GM10266 (cell line): ENCODE results near the gene C10orf67.
A peak's percentile ranks its signal among the peaks of the same experiment; 100 is the strongest.
"Not testable (repeated sequence)": the region's sequence is repeated elsewhere in the genome, so short reads cannot be mapped to it uniquely, and the experiment has no call there.

Source experiments
- DNase-seq: peaks from one replicate; pipeline ENCODE4 v3.0.0; 2012; ENCODE audit errors: extremely low spot score
- CTCF ChIP-seq: IDR thresholded peaks from 2 replicates; pipeline ENCODE4 v1.5.1; 2012; ENCODE audit warnings: mild to moderate bottlenecking, low read depth; ENCODE audit not compliant: control insufficient read depth, insufficient read depth; ENCODE audit errors: missing control alignments

C10orf67 gene

GRCh38 chr10:23368816-23369640 is 24.4 kb upstream of the C10orf67 start:
- DNase-seq = peak; percentile 21
- TF ChIP-seq CTCF = no peak

GRCh38 chr10:23367896-23368595 is 23.4 kb upstream of the C10orf67 start:
- TF ChIP-seq CTCF = no peak
- DNase-seq = no peak

- DNase-seq = not testable (repeated sequence)
Observed at GRCh38 chr10:23365417-23366030, 20.9 kb upstream of the C10orf67 start.

GRCh38 chr10:23364378-23364777 is 19.8 kb upstream of the C10orf67 start:
- DNase-seq = no peak
- no peak for TF ChIP-seq CTCF

- TF ChIP-seq CTCF = no peak
- no peak for DNase-seq
Observed at GRCh38 chr10:23363793-23364135, 19.2 kb upstream of the C10orf67 start.

GRCh38 chr10:23362879-23363792 is 18.5 kb upstream of the C10orf67 start:
- DNase-seq = no peak
- TF ChIP-seq CTCF = no peak

- TF ChIP-seq CTCF = no peak
- DNase-seq = no peak
Observed at GRCh38 chr10:23362069-23362830, 17.7 kb upstream of the C10orf67 start.
